ENCODE results near the gene ZNF654. TPM values are rescaled to one million over a fixed set of nuclear protein-coding genes. Genes with fewer than 3 reads are reported as not detected.

ZNF654 gene
- total and polyA plus RNA-seq, 2 experiments from 2014 or later = 6.2 to 7.5 TPM

GRCh38 chr3:88189361-88189810, 130.3 kb downstream of the ZNF654 start (continued):
- TF ChIP-seq ZNF462 (CRISPR knock-in tag; IDR thresholded peaks at IDR 0.05) (no peak), POLR2AphosphoS5 (IDR thresholded peaks at IDR 0.05; ENCODE audit: low read depth) (no peak)

GRCh38 chr3:88191872-88192409, 132.9 kb downstream of the ZNF654 start:
- no peaks in the 10 kb centered on the region for H3F3A ChIP-seq (replicated peaks; ENCODE audit: low read depth)
- DNase-seq (ENCODE audit: low spot score) (no peak), ATAC-seq (no peak)
- H3K79me2 ChIP-seq (replicated peaks; ENCODE audit: insufficient read depth) = no peaks in the 10 kb centered on the region
- H3K4me1 ChIP-seq (ENCODE audit: insufficient read depth) = peaks cover 5% of the 10 kb centered on the region; the same call in 1 of the 2 replicates
- H3K9me3 Mint-ChIP-seq = peaks cover 20% of the 10 kb centered on the region
- H3K9me2 ChIP-seq (ENCODE audit: insufficient read depth) = peaks cover 12% of the 10 kb centered on the region
- 0 out of 2 replicates have a peak overlapping the region, but pooled peaks have one; percentile 52 for H3K27ac Mint-ChIP-seq
- H3K4me1 Mint-ChIP-seq = peaks cover 9% of the 10 kb centered on the region
- no peaks in the 10 kb centered on the region for H3K36me3 ChIP-seq (ENCODE audit: insufficient read depth)
- H3K36me3 Mint-ChIP-seq (ENCODE audit: low read depth) = peaks cover 34% of the 10 kb centered on the region; the same call in 2 of the 3 replicates
- no peak overlapping the region for H3K4me3 Mint-ChIP-seq
- no peak overlapping the region; the same call in 1 of the 2 replicates for H3K27ac ChIP-seq (ENCODE audit: low read depth)
- H3K4me3 ChIP-seq = no peak overlapping the region
- H2AFZ ChIP-seq = no peak overlapping the region
- H3K4me2 ChIP-seq = no peak overlapping the region
- H3K27me3 ChIP-seq (ENCODE audit: insufficient read depth) = no peaks in the 10 kb centered on the region
- no peaks in the 10 kb centered on the region for H4K20me1 ChIP-seq (replicated peaks; ENCODE audit: insufficient read depth)
- no peaks in the 10 kb centered on the region for H3K27me3 Mint-ChIP-seq (ENCODE audit: insufficient read depth, low read depth, poor library complexity)
- TF ChIP-seq POLR2AphosphoS5 (IDR thresholded peaks at IDR 0.05; ENCODE audit: low read depth) (no peak), EZH2phosphoT487 (IDR thresholded peaks at IDR 0.05; ENCODE audit: unreplicated experiment) (no peak), JUNB (IDR thresholded peaks at IDR 0.05; ENCODE audit: unreplicated experiment) (no peak), ZNF114 (CRISPR knock-in tag; IDR thresholded peaks at IDR 0.05) (no peak), CTCF (conservative IDR thresholded peaks at IDR 0.05; ENCODE audit: low read depth in 2 of 2) (no peak), ZNF462 (CRISPR knock-in tag; IDR thresholded peaks at IDR 0.05) (no peak), CREB1 (CRISPR knock-in tag; IDR thresholded peaks at IDR 0.05; ENCODE audit: low read depth) (no peak)
